ENCODE results near the gene TMEM204. TPM values are rescaled to one million over a fixed set of nuclear protein-coding genes. Genes with fewer than 3 reads are reported as not detected.
A peak's percentile ranks its signal among the peaks of the same experiment; 100 is the strongest.

Gene TMEM204
- total RNA-seq, 1 donor from 2014 or later: 107 TPM

DNA sequence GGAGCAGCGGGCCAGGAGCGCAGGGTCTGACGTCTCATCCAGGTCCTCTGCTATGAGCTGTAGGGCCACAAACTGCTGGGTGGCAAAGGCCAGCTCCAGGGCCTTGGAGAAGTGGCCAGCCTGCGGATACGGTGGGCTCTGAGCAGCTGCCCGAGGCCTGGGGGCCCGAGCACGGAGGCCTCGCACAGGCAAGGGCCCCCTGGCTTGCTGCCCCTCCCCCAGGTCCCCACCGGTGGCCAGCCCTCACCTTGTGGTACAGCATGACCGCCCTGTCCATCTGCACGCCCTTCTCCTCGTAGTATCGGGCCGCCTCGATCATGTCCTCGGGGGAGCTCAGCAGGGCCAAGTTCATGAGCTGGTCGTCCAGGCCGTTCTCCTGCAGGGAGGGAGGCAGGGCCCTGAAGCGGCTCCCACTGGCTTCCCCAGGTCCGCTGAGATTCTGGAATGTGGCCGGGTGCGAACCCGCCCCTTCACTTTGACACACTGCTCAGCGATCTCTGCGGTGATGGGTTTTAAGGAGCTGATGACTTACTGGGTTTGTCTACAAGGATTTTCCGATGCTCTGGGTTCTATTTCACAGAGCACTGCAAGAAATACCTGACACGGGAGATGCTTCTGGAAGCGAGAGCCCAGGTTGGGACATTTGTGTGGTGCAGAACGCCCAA lies 9.8 kb upstream of the TMEM204 start:
- no peak for DNase-seq

DNA sequence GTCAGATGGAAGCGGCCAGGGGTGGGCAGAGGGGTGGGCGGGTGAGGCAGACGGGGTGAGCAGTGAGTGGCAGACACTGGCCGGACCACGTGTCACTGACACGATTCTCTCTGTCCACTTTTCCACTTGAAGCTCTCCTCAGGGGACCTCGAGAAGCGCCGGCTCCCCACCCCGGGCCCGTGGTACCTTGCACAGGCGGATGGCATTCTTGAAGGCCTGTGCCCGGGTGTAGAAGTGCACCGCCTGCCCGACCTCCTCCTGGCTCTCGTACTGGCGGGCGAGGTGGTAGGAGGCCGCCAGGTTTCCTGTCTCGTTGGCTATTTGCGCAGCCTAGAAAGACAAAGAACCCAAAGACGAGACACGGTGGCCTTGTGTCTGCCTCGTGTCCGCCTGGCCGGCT lies 9.1 kb upstream of the TMEM204 start:
- DNase-seq: no peak

DNA sequence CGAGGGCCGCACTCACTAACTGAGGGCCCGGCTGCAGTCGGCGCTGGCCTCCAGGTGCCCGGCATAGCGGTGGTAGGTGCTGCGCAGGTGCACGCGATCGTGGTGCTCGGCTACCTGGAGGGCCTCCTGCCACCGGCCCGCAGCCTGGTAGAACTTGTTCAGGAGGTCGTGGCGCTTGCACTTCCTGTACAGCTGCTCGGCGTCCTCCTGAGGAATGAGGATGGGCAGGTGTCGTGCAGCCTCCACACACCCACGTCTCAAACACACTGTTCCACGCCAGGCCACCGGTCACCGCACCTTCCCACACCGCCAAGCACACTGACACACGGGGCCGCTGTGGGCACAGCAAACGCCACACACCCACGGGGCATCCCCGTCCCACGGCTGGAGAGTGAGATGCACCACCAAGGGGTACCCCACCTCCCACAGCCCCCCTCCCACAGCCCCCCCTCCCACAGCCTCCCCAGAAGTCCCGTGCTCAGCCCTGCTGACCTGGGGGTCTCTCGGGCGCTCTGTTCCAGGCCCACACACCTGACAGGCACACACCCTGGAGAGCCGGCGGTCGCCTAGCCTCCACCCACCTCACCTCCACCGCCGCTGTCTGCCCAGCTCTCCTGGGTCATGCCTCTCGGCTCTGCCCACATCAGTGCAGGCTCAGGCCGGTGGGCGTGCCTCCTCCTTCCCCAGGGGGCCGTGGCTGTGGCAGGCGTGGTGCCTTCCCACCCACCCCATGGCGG lies 7.4 kb upstream of the TMEM204 start:
- DNase-seq: no peak

DNA sequence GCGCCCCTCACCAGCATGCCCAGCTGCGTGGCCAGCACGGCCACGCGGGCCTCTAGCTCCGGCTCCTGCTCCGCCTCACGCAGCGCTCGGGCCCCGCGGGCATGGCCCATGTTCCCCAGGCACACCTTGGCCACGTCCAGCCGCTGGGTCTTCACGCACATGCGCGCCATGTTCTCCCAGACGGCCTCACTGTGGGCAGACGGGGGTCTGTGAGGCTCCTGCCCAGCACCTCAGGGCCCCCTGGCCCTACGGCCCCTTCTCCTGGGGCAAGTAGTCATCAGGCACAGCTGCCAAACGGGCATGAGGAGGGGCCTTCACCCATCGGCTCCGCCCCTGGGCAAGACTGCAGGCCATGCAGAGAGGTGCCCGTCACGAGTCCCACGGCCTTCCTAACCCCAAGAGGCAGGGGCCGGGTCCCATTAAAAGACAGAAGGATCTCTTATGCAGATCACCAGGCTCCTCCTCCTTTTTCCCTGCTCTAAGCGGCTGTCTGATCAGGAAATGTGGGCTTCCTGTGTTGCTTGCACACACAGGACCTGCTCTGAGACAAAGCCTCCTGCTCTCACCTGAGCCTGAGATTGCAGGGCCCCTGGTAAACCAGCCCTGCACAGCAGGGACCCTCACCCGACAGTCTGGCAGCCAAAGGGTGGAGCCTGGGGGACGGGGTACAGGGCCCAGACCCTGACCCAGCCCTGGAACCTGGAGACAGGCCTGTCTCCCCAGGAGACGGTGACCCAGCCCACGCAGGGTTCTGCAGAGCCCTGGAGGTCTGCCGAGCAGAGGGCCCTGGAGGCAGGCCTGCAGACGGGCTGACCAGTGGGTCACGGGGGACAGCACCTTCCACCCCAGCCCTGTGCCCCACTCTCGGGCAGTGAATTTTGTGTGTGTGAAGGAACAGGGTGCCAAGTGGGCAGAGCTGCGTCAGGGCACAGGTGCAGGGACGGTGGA lies 6.6 kb upstream of the TMEM204 start:
- peak; percentile 49 for DNase-seq

DNA sequence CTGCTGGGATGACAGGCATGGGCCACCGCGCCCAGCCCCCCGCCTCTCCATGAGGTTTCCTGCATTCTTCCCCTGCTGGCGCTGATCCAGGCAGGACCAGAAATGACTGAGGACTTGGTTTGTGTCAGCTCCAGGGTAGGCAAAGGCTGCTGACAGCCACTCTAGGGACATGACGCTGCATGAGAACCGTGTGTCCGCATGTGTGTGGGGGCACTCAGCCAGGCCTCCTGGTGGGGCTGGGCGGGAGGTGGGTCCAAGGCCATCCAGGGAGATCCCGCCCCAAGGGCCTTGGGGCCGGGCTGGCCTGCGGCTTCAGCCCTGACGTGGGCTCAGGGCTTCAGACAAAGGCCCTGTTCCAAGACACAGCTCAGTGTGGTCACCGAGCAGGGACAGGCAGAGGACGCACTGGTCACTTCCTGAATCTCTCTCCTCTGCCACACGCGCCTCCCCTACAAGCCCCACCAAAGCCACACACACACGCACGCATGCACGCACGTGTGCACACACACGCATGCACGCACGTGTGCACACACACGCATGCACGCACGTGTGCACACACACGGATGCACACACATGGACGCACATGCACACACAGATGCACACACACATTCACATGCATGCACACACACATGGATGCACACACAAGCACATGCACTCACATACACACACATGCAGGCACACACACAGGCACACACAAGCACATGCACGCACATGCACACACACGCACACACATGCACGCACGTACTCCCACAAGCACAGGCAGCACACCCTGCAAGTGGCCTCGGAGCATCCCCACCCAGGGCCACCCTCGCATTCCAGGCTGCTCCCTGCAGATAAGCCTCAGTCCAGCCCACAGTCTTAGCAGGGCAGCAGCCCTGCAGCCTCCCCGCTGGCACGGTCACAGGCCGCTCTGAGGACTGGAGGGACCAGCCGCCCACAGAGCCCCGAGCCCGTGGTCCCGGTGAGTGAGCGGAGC lies 5.3 kb upstream of the TMEM204 start:
- peak; percentile 67 for DNase-seq

DNA sequence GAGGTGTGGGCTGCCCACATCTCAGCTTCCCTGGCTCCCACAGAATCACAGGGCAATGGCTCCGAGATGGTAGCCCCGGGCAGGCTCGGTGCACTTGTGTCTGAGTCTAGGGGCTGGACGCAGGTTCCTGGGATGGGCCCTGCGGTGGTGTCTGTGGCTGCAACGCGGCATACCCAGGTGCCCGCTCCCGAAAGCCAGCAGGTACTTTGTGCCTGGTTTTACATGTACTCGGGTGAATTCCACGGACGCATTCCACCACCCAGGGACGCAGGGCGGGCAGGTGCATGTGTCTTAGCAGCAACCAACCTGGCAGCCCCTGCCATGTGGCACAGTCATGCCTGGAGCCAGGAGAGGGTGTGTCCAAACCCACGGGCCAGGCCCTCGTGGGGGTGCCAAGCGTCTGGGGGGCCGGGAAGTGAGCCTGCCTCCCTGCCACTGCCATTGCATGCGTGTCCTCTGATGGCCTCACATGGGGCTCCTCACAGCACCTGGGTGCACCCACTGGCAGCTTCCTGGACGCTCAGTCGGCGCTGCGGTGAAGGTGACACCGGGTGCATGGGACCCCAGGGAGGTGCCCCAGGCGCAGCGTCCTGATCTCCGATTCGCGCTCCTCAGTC lies 4.4 kb upstream of the TMEM204 start:
- DNase-seq: no peak

DNA sequence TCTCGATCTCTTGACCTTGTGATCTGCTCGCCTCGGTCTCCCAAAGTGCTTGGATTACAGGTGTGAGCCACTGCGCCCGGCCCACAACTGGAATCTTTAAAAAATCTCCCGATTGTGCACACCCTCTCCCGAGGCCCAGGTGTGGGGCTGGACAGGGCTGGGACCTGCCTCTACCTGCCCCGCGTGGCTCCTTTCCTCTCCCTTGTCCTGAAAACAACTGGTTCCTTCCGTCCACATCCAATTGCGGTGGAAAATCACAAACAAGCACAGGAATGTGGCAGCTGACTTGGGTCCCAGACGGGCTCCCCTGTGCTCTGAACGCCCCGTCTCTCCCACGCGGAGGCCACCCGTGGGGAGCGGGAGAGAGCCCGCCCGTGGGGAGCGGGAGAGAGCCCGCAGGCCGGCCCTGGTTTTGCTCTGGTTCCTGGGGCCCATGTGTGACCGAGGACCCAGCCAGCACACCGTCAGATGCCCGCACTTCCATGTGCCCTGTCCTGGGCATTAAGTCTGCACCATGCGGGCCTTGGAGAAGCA lies 3.0 kb upstream of the TMEM204 start:
- no peak for DNase-seq

DNA sequence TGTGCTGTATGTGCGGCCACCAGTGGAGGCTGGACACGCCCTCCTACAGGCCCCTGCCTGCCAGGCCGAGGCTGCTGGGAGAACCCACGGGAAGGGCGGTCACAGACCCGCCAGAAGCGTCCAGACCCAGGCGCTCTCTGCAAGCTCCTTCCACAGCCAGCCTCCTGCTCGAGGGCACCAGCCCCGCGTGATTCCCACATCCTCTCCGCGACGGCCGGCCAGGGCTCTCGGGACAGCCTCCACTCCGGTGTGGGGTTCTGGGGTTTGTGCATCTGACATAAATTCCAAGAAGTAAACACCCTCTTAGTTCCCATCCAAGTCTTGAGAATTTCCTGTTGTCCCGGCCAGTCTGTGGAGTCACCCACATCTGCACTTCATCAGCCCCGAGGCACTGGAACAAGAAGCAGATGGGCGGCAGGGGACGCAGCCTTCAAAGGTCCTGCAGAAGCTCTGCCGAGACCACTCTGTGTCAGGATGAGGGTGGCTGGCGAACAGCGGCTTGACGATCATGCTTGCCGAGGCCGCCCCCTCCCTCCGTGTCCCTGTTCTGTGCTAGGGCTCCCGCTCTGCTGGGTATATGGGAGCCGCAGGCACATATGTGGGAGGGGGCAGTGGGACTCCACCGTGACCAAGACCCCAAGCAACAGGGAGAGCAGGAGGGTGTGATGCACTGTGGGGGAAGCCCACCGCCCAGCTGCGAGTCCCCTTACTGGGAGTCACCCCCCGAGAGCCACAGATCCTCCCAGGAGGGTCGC lies 2.4 kb upstream of the TMEM204 start:
- DNase-seq: no peak

DNA sequence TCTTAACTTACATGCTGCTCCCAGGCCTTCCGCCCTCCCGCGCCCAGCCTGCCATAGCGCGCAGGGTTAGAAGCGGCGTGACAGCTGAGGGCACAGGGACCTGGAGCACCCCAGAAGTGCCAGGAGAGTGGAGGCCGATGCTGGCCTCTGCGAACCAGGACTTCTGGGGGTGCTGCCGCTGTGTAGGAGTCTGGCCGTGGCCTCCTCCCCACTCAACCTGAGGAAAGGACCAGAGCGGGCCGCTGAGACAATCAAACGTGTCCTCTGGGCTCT lies 1.9 kb upstream of the TMEM204 start:
- no peak for DNase-seq

DNA sequence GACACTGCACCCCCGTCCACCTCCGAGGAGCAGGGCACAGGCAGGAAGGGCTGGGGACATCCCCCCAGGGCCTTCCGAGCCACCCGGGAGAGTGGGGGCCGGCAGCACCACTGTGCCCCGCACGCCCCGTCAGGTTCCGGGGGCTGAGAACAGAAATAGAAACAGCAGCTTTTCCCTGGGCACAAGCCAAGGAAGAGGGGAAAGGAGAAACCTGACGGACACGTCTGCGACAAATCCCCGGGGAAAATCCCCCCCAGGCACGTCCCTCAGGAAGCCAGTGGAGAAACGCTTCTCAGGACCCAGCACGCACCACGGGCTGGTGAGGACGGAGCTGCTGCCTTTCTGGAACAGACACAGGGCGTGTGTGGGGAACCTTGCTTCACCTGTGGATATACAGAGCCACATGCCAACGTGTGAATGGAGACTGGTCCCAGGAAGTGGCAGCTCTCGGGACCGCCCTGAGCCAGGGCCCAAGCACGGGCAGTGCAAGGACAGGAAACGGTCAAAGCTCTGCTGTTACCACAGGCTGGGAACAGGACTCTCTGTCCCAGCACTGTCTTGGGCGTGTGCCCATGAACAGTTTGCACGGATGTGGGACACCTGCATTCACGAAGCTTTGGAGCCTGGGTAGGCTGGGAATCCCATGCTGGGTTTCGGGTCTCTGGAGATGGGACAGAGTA lies 1.2 kb upstream of the TMEM204 start:
- peak; percentile 29 for DNase-seq

DNA sequence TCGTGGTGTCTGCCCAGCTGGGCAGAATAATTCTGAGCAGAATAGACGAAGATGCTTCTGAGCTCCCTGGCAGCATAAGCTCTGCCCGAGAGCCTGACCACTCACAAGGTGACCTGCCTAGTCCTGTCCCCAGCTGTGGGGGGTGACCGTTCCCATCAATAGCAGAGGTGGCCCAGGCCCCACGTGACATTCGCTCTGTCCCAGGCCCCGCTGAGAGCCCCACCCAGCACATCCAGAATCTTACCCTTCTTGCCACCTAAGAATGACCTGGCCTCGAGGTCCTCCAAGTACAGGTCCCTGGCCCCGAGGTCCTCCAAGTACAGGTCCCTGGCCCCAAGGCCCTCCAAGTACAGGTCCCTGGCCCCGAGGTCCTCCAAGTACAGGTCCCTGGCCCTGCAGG lies 695 bp upstream of the TMEM204 start:
- DNase-seq: no peak

DNA sequence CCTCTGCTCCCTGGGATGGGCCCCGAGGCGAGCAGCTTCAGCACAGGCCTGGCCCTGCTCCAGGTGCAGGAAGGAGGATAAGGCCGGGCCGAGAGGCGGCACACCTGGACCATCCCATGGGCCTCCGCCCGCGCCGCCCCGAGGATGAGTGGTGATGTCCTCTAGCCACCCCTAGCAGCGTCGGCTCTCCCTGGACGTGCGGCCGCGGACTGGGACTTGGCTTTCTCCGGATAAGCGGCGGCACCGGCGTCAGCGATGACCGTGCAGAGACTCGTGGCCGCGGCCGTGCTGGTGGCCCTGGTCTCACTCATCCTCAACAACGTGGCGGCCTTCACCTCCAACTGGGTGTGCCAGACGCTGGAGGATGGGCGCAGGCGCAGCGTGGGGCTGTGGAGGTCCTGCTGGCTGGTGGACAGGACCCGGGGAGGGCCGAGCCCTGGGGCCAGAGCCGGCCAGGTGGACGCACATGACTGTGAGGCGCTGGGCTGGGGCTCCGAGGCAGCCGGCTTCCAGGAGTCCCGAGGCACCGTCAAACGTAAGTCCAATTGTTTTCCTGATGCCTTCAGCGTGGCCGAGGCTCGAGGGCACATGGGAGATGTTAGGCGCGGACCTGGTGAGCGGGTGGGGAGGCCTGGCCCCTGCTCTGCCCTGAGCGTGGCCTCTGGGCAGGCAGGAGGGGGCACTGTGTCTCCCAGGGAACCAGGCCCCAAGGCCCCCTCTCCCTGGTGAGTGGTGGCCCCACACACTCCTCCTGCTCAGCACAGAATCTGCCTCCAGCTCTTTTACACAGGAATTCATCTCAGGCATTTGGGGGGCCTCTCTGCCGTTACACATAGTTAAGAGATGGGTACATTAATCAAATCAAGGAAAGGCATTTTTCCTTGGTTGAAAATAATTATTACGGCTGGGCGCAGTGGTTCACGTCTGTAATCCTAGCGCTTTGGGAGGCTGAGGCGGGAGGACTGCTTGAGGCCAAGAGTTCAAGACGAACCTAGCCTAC lies 855 bp downstream of the TMEM204 start:
- peak; percentile 49 for DNase-seq

DNA sequence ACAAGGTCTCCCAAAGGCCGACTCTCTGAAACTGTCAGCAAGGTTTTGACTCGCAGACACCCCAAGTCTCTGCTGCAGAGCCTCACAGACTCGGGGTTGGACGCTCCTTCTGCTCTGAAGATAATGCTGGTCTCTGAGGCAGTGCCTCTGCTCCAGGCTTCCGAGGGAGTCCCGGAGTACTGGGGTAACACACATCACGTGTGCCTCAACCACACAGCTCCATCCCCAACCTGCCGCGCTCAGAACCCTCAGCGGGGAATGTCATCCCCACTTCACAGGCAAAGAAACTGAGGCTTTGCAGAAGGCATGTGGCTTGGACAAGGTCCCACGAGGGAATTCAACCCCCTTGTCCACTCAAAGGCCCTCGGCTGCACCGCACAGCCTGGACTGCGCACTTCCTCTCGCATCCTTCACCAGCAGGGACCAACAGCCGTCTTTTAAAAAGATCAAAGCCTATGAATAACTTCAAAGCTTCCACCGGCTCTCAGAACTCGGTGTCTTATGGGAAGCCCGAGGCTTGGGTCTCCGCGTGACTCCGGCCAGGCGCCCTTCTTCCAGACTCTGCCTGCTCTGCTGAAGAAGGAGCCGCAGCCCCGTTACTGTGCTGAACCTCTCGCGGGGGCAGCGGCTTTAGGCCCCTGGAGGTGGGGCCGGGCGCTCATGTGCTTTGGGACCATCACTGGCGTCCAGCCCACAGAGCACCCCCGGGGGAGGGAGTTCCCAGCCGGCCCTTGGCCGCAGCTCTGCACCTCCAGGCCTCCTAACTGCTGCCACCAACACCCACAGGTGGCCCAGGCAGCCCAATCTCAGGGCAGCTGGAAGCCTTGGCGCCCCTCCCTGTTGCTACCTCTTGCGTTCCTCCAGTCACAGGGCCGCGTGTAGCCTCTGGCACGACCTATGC lies 2.2 kb downstream of the TMEM204 start:
- peak; percentile 34 for DNase-seq

DNA sequence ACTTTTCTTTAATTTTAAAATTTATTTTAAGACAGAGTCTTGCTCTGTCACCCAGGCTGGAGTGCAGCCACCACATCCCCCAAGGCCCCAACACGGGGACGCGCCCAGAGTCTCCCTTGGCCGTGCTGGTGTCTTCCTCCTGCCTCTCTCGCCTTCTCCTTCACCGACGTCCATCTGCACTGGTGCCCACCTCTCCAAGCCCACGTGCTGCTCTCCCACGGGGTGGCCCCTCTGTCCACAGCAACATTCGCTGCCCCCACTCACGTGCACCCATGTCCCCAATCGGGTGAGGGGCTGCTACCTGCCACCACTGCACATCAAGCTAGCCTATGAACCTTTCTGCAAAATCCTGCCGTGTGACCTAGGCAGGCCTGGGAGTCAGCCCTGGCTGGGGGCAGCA lies 3.1 kb downstream of the TMEM204 start:
- DNase-seq: no peak

DNA sequence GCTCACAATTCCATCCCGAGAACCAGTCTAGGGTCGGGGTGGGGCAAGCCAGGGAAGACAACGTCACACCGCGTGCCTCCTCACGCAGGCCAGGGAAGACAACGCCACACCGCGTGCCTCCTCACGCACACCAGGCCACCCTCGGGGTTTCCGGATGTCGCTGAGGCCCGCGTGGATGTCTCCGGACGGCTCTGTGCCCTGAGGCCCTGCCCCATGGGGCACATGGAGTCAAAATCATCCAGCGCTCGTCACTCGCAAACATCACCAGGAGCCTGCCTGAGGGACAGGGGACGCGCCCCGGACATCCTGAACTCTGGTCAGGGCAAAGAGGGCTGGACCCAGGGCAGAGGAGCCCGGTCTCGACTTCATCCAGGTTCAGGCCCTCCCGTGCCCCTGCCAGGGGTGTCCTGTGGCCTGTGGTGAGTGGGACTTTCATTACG lies 3.7 kb downstream of the TMEM204 start:
- no peak for DNase-seq

DNA sequence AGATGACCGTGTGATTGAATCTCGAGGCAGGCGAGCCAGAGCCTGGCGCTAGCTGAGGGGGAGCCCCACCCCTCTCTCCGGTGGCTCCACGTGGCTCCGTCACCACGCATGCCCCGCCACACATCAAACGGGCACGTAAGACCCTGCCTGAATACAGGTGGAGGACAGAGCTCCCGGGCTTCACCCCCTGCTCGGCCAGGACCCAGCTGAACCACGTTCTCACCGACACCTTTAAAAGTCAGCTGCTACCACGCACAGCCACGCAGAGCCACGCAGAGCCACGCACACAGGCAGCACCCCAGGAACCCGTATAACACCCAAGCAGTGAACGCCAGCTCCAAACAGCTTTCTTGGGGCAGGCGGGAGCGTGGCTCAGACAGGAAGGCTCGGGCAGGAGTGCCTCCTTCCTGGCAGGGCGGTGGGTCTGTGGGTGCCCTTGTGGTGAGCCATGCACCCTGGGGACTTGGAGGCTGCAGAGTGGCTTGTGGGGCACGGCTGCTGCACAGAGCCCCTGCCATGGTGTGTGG lies 4.4 kb downstream of the TMEM204 start:
- DNase-seq: no peak

DNA sequence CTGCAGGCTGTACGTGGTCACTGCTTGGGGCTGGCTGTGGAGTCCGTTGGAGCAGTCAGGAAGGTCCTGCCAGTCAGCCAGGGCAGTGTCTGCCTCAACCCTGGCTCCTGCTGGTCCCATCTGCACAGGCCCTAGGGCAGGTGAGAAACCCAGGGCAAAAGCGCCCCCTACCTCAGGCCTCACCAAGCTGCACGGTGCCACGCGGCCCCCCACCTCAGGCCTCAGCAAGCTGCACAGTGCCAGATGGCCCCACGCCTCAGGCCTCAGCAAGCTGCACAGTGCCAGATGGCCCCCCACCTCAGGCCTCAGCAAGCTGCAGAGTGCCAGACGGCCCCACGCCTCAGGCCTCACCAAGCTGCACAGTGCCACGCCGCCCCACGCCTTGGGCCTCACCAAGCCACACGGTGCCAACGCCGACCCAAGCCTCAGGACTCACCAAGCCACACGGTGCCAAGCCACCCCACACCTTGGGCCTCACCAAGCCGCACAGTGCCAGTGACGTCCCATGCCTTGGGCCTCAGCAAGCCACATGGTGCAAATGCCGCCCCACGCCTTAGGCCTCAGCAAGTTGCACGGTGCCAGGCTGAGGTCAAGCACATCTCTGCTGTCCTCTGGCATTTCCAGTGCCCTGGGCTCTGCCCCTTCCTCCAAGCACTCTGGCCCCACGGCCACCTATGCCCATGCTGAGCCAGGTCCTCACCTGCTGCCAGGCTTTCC lies 5.5 kb downstream of the TMEM204 start:
- DNase-seq: peak; percentile 44

Measured in dermis blood vessel endothelial cell (primary cell).